HEK293 (cell line): ENCODE data around the gene TK1.

Experiments used
- CTCF ChIA-PET: fragments of 350-600 bp; formaldehyde crosslinking; extraction: SDS; loops from one replicate; lab custom pipeline; 2021; ENCODE audit warnings: antibody characterized with exemption; lab: Yijun Ruan, JAX
- POLR2A ChIA-PET: fragments of 300-600 bp; formaldehyde crosslinking; extraction: SDS; loops from one replicate; lab custom pipeline; 2020; ENCODE audit warnings: antibody characterized with exemption, inconsistent platforms; lab: Yijun Ruan, JAX
- H3K27ac ChIP-seq: fragments of 200-500 bp; sonication (Bioruptor generic); 2 replicates; pipeline ENCODE4 v1.5.1; 2014; ENCODE audit warnings: low read depth, low read length, control low read depth, inconsistent platforms; ENCODE audit errors: extremely low read depth
- H3K36me3 ChIP-seq, 2 experiments: fragments of 200-500 bp in 1 of 2; sonication (Bioruptor generic) in 1 of 2; 1 replicate in 1 of 2; 2 replicates in 1 of 2; pipeline ENCODE4 v1.5.1; 2014 to 2017; ENCODE audit warnings: inconsistent platforms in 2 of 2, low read length in 2 of 2; ENCODE audit not compliant: control insufficient read depth in 2 of 2, insufficient read depth in 1 of 2
- H3K4me1 ChIP-seq: fragments of 200-500 bp; sonication (Bioruptor generic); 2 replicates; pipeline ENCODE4 v1.5.1; 2014; ENCODE audit warnings: mild to moderate bottlenecking, low read length, inconsistent platforms; ENCODE audit not compliant: control insufficient read depth, insufficient read depth
- H3K4me3 ChIP-seq: 2 replicates; pipeline ENCODE4 v1.5.1; 2011; ENCODE audit warnings: low read depth, mild to moderate bottlenecking, control low read depth, low read length, moderate library complexity
- H3K9me3 ChIP-seq: fragments of 200-500 bp; sonication (Bioruptor generic); 2 replicates; pipeline ENCODE4 v1.5.1; 2014; ENCODE audit warnings: low read depth, low read length, inconsistent platforms; ENCODE audit not compliant: control insufficient read depth, insufficient read depth
- HOXD13 ChIP-seq: sonication (generic); formaldehyde crosslinking; IDR thresholded peaks from 2 replicates; pipeline ENCODE4 v1.8.0; 2022; ENCODE audit warnings: missing genetic modification reagents, borderline replicate concordance
- PRDM10 ChIP-seq: fragments of 450-650 bp; formaldehyde crosslinking; IDR thresholded peaks from 2 replicates; pipeline ENCODE4 v1.5.1; 2016; ENCODE audit warnings: missing biosample characterization, missing genetic modification characterization
- SP3 ChIP-seq: fragments of 450-650 bp; formaldehyde crosslinking; IDR thresholded peaks from 2 replicates; pipeline ENCODE4 v1.5.1; 2016; ENCODE audit warnings: missing biosample characterization, missing genetic modification characterization
- ZBTB17 ChIP-seq: fragments of 450-650 bp; formaldehyde crosslinking; IDR thresholded peaks from 2 replicates; pipeline ENCODE4 v1.5.1; 2016; ENCODE audit warnings: missing biosample characterization, missing genetic modification characterization
- ZNF121 ChIP-seq: fragments of 450-650 bp; formaldehyde crosslinking; IDR thresholded peaks from 2 replicates; pipeline ENCODE4 v1.5.1; 2016; ENCODE audit warnings: missing biosample characterization, missing genetic modification characterization
- ZNF335 ChIP-seq: fragments of 450-650 bp; formaldehyde crosslinking; conservative IDR thresholded peaks from 2 replicates; pipeline ENCODE4 v1.5.1; 2016; ENCODE audit warnings: missing biosample characterization, missing genetic modification characterization
- ZNF366 ChIP-seq: fragments of 450-650 bp; formaldehyde crosslinking; conservative IDR thresholded peaks from 2 replicates; pipeline ENCODE4 v1.5.1; 2016; ENCODE audit warnings: missing biosample characterization, missing genetic modification characterization
- ZNF521 ChIP-seq: fragments of 450-650 bp; formaldehyde crosslinking; IDR thresholded peaks from 2 replicates; pipeline ENCODE4 v1.5.1; 2017; ENCODE audit warnings: missing biosample characterization, mild to moderate bottlenecking, missing genetic modification characterization
- ZNF529 ChIP-seq: fragments of 450-650 bp; formaldehyde crosslinking; IDR thresholded peaks from 2 replicates; pipeline ENCODE4 v1.5.1; 2017; ENCODE audit warnings: missing genetic modification characterization, missing biosample characterization; ENCODE audit not compliant: insufficient replicate concordance
- ZNF530 ChIP-seq: fragments of 450-650 bp; formaldehyde crosslinking; IDR thresholded peaks from 2 replicates; pipeline ENCODE4 v1.5.1; 2016; ENCODE audit warnings: low read depth, missing biosample characterization, missing genetic modification characterization
- ZNF621 ChIP-seq: fragments of 450-650 bp; formaldehyde crosslinking; IDR thresholded peaks from 2 replicates; pipeline ENCODE4 v1.5.1; 2017; ENCODE audit warnings: missing biosample characterization, missing genetic modification characterization
- ZNF624 ChIP-seq: fragments of 450-650 bp; formaldehyde crosslinking; IDR thresholded peaks from 2 replicates; pipeline ENCODE4 v1.5.1; 2017; ENCODE audit warnings: missing biosample characterization, missing genetic modification characterization
- ZNF629 ChIP-seq: fragments of 450-650 bp; formaldehyde crosslinking; IDR thresholded peaks from 2 replicates; pipeline ENCODE4 v1.5.1; 2017; ENCODE audit warnings: missing biosample characterization, missing genetic modification characterization
- ZNF654 ChIP-seq: fragments of 450-650 bp; formaldehyde crosslinking; IDR thresholded peaks from 2 replicates; pipeline ENCODE4 v1.5.1; 2016; ENCODE audit warnings: low read depth, missing biosample characterization, missing genetic modification characterization
- ZNF785 ChIP-seq: fragments of 450-650 bp; formaldehyde crosslinking; IDR thresholded peaks from 2 replicates; pipeline ENCODE4 v1.5.1; 2016; ENCODE audit warnings: missing biosample characterization, missing genetic modification characterization
- ZXDB ChIP-seq: fragments of 450-650 bp; formaldehyde crosslinking; IDR thresholded peaks from 2 replicates; pipeline ENCODE4 v1.5.1; 2016; ENCODE audit warnings: missing biosample characterization, missing genetic modification characterization

The TK1 gene

GRCh38 chr17:78154903-78155811 is 31.7 kb downstream of the TK1 start:
- Histone ChIP-seq H3K9me3 (no peaks in the 10 kb centered on the region), H3K4me3 (no peak overlapping the region), H3K36me3 (no peaks in the 10 kb centered on the region), H3K4me1 (no peaks in the 10 kb centered on the region), H3K27ac (no peak overlapping the region)
- ChIA-PET CTCF (interaction anchor here (1.2 kb wide), 1 partner anchor 19 kb away, joined by 3 read pairs; no protein-coding TSS in a partner anchor), POLR2A (interaction anchor here (1.0 kb wide), 1 partner anchor 15 kb away, joined by 4 read pairs; no protein-coding TSS in a partner anchor)
- TF ChIP-seq ZNF629 (tag by site-specific recombination): no peak
- TF ChIP-seq ZBTB17 (tag by site-specific recombination): peak; percentile 88
- TF ChIP-seq ZNF121: 0 out of 2 replicates have a peak, but pooled peaks have one; percentile 27
- TF ChIP-seq HOXD13: no peak
- TF ChIP-seq PRDM10 (tag by site-specific recombination): peak; percentile 97

- no peaks in the 10 kb centered on the region for H3K9me3 ChIP-seq
- H3K27ac ChIP-seq: no peak overlapping the region
- H3K4me1 ChIP-seq: no peaks in the 10 kb centered on the region
- H3K4me3 ChIP-seq: no peak overlapping the region
- H3K36me3 ChIP-seq: no peaks in the 10 kb centered on the region
- ChIA-PET POLR2A (interaction anchor here (0.6 to 0.7 kb wide), 2 partner anchors 25 to 402 kb away, joined by 3 to 9 read pairs; no protein-coding TSS in a partner anchor), CTCF (interaction anchor here (0.7 to 3.5 kb wide), 6 partner anchors 10 to 36 kb away, joined by 4 to 11 read pairs (median 5); no protein-coding TSS in a partner anchor)
- no peak for TF ChIP-seq ZNF366 (tag by site-specific recombination)
- TF ChIP-seq ZNF624 (tag by site-specific recombination): no peak
- no peak for TF ChIP-seq ZNF785 (tag by site-specific recombination)
- no peak for TF ChIP-seq ZNF530 (tag by site-specific recombination)
- no peak for TF ChIP-seq ZNF521 (tag by site-specific recombination)
- TF ChIP-seq ZNF335 (tag by site-specific recombination): peak; percentile 59
- TF ChIP-seq ZNF529 (tag by site-specific recombination): no peak
- TF ChIP-seq SP3 (tag by site-specific recombination): no peak
- TF ChIP-seq PRDM10 (tag by site-specific recombination): peak; percentile 32; the same call in 1 of the 2 replicates
- no peak for TF ChIP-seq ZXDB
- TF ChIP-seq ZNF621 (tag by site-specific recombination): no peak
- TF ChIP-seq ZNF654 (tag by site-specific recombination): no peak
These were observed 35.3 kb downstream of the TK1 start for GRCh38 chr17:78151514-78152008.
